RWPE2 (cell line): ENCODE results near the gene ROBO1.
A peak's percentile ranks its signal among the peaks of the same experiment; 100 is the strongest.

Source experiments
- ATAC-seq: fragments of 200-7000 bp; cut with Tn5 transposase; 3 replicates; pipeline ENCODE4 v1.9.1; 2021; ENCODE audit warnings: low read depth
- DNase-seq: peaks from one replicate; pipeline ENCODE4 v3.0.0-alpha.2; 2020; ENCODE audit warnings: low spot score
- H3K27ac ChIP-seq: fragments of 450-650 bp; 2 replicates; pipeline ENCODE4 v1.5.1; 2017; ENCODE audit warnings: mild to moderate bottlenecking; ENCODE audit not compliant: poor library complexity, severe bottlenecking
- H3K27me3 ChIP-seq: fragments of 250-450 bp; sonication (Bioruptor Pico); 2 replicates; pipeline ENCODE4 v1.5.1; 2021; ENCODE audit warnings: mild to moderate bottlenecking, moderate library complexity; ENCODE audit not compliant: insufficient read depth, poor library complexity, severe bottlenecking
- H3K36me3 ChIP-seq: fragments of 250-450 bp; sonication (Bioruptor Pico); 2 replicates; pipeline ENCODE4 v1.5.1; 2020; ENCODE audit warnings: low read depth, mild to moderate bottlenecking, moderate library complexity
- H3K4me1 ChIP-seq: fragments of 250-450 bp; sonication (Bioruptor Pico); 2 replicates; pipeline ENCODE4 v1.5.1; 2021; ENCODE audit warnings: mild to moderate bottlenecking, moderate library complexity; ENCODE audit not compliant: insufficient read depth, poor library complexity, severe bottlenecking
- H3K4me3 ChIP-seq: fragments of 250-450 bp; sonication (Bioruptor Pico); 2 replicates; pipeline ENCODE4 v1.5.1; 2021; ENCODE audit warnings: mild to moderate bottlenecking, moderate library complexity; ENCODE audit not compliant: severe bottlenecking
- H3K9me3 ChIP-seq: fragments of 250-450 bp; sonication (Bioruptor Pico); 2 replicates; pipeline ENCODE4 v1.5.1; 2021; ENCODE audit warnings: mild to moderate bottlenecking, moderate library complexity; ENCODE audit not compliant: severe bottlenecking
- TF ChIP-seq, protein P1 (sequence below): fragments of 450-650 bp; IDR thresholded peaks from one replicate; pipeline ENCODE4 v1.5.1; 2017; ENCODE audit warnings: mild to moderate bottlenecking, moderate library complexity; ENCODE audit not compliant: poor library complexity, severe bottlenecking

Gene ROBO1

DNA sequence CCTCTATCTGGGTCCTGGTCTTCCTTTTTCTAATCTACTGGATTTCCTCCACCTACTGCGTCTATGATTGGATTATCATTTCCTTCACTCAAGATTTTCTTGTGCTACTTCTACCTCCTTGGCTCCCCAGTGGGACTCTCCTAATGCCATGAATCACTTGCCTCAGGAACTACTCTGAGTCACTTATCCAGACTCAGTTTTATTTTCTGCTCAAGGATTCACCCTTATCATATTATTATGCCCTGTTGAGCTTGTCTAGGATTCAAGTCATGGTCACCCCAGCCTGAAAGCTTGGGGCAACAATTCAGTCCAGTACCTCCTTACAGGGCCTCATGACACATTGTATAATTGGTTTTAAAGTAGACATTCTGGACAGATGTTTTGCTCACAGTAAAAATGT, 968.1 kb downstream of the ROBO1 start:
- no peak for ATAC-seq
- DNase-seq = no peak
- Histone ChIP-seq H3K4me1 (peaks cover 6% of the 10 kb centered on the region), H3K27ac (no peak overlapping the region), H3K27me3 (no peaks in the 10 kb centered on the region), H3K36me3 (no peaks in the 10 kb centered on the region), H3K9me3 (no peaks in the 10 kb centered on the region), H3K4me3 (no peak overlapping the region)
- TF ChIP-seq, protein P1, sequence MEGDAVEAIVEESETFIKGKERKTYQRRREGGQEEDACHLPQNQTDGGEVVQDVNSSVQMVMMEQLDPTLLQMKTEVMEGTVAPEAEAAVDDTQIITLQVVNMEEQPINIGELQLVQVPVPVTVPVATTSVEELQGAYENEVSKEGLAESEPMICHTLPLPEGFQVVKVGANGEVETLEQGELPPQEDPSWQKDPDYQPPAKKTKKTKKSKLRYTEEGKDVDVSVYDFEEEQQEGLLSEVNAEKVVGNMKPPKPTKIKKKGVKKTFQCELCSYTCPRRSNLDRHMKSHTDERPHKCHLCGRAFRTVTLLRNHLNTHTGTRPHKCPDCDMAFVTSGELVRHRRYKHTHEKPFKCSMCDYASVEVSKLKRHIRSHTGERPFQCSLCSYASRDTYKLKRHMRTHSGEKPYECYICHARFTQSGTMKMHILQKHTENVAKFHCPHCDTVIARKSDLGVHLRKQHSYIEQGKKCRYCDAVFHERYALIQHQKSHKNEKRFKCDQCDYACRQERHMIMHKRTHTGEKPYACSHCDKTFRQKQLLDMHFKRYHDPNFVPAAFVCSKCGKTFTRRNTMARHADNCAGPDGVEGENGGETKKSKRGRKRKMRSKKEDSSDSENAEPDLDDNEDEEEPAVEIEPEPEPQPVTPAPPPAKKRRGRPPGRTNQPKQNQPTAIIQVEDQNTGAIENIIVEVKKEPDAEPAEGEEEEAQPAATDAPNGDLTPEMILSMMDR = no peak

- Histone ChIP-seq H3K36me3 (no peaks in the 10 kb centered on the region), H3K27me3 (no peaks in the 10 kb centered on the region), H3K4me3 (no peak overlapping the region), H3K27ac (no peak overlapping the region), H3K9me3 (no peaks in the 10 kb centered on the region), H3K4me1 (peaks cover 9% of the 10 kb centered on the region)
- ATAC-seq (peak; percentile 23; the same call in 1 of the 3 replicates), DNase-seq (no peak)
- TF ChIP-seq, protein P1 = no peak
These were observed 969.4 kb downstream of the ROBO1 start for GRCh38 chr3:78798266-78798832.

GRCh38 chr3:78794431-78794830, 973.4 kb downstream of the ROBO1 start:
- no peak overlapping the region for H3K4me3 ChIP-seq
- no peak for DNase-seq
- H3K27ac ChIP-seq = no peak overlapping the region
- no peak for ATAC-seq
- H3K27me3 ChIP-seq = no peaks in the 10 kb centered on the region
- H3K9me3 ChIP-seq = no peaks in the 10 kb centered on the region
- no peaks in the 10 kb centered on the region for H3K36me3 ChIP-seq
- peaks cover 9% of the 10 kb centered on the region for H3K4me1 ChIP-seq
- TF ChIP-seq, protein P1 = no peak

DNA sequence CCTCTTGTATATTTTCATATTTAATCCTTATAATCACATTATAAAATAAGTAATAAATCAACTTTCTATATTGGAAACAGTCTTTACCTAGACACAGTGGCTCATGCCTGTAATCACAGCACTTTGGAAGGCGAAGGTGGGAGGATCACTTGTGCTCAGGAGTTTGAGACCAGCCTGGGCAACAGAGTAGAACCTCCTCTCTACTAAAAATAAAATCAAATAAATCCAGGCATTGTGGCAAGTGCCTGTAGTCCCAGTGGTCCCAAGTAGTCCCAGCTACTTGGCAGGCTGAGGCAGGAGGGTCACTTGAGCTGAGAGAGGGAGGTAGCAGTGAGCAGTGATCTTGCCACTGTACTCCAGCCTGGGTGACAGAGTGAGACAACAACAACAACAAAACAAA, 975.1 kb downstream of the ROBO1 start:
- Histone ChIP-seq H3K9me3 (no peaks in the 10 kb centered on the region), H3K27ac (no peak overlapping the region), H3K27me3 (no peaks in the 10 kb centered on the region), H3K4me3 (no peak overlapping the region), H3K4me1 (peaks cover 9% of the 10 kb centered on the region), H3K36me3 (no peaks in the 10 kb centered on the region)
- ATAC-seq = no peak
- DNase-seq = no peak
- TF ChIP-seq, protein P1 = no peak

GRCh38 chr3:78792212-78792611, 975.6 kb downstream of the ROBO1 start:
- no peak for ATAC-seq
- DNase-seq = no peak
- Histone ChIP-seq H3K27me3 (no peaks in the 10 kb centered on the region), H3K36me3 (no peaks in the 10 kb centered on the region), H3K4me1 (peaks cover 9% of the 10 kb centered on the region), H3K27ac (no peak overlapping the region), H3K4me3 (no peak overlapping the region), H3K9me3 (no peaks in the 10 kb centered on the region)
- TF ChIP-seq, protein P1 = no peak
